Transverse colon (tissue), 4 donors: ENCODE data around the gene NUAK2. TPM values are rescaled to one million over a fixed set of nuclear protein-coding genes. Genes with fewer than 3 reads are reported as not detected.

ENCODE experiments used
- DNase-seq: peaks from one replicate; pipeline ENCODE4 v3.0.0-alpha.2; 2019
- H3K27ac ChIP-seq, 4 donors: fragments of 200-600 bp; sonication (generic); 2 replicates each; pipeline ENCODE4 v1.5.1; 2016 to 2018; ENCODE audit warnings: inconsistent platforms in 4 of 4
- H3K27me3 ChIP-seq: fragments of 200-600 bp; sonication (generic); 2 replicates; pipeline ENCODE4 v1.5.1; 2017; ENCODE audit warnings: inconsistent platforms
- H3K36me3 ChIP-seq, 4 donors: fragments of 200-600 bp; sonication (generic); 2 replicates each; pipeline ENCODE4 v1.5.1; 2017 to 2019; ENCODE audit warnings: inconsistent platforms in 4 of 4
- H3K4me1 ChIP-seq, 4 donors: fragments of 200-600 bp; sonication (generic); 2 replicates each; pipeline ENCODE4 v1.5.1; 2017 to 2020; ENCODE audit warnings: inconsistent platforms in 4 of 4
- H3K4me3 ChIP-seq, 4 donors: fragments of 200-600 bp; sonication (generic); 1 replicate in 1 of 4; 2 replicates in 3 of 4; pipeline versions ENCODE4 v1.5.1 to v1.6.1; 2017 to 2019; ENCODE audit warnings: inconsistent platforms in 4 of 4
- H3K9me3 ChIP-seq, 2 donors: fragments of 200-600 bp; sonication (generic); 2 replicates each; pipeline ENCODE4 v1.5.1; 2017 to 2019; ENCODE audit warnings: inconsistent platforms in 2 of 2
- CTCF ChIP-seq, 5 experiments: fragments of 200-600 bp in 3 of 5; fragments of 450-650 bp in 2 of 5; sonication (generic) in 3 of 5; IDR thresholded peaks; 1 replicate in 2 of 5; 2 replicates in 3 of 5; pipeline ENCODE4 v1.5.1; 2016 to 2017; ENCODE audit warnings: antibody characterized with exemption in 5 of 5, inconsistent platforms in 3 of 5, mild to moderate bottlenecking in 2 of 5, moderate library complexity in 1 of 5
- EP300 ChIP-seq: sonication (generic); formaldehyde crosslinking; IDR thresholded peaks from one replicate; pipeline ENCODE4 v1.6.1; 2017; ENCODE audit warnings: antibody characterized with exemption, low read depth
- POLR2A ChIP-seq: fragments of 450-650 bp; IDR thresholded peaks from one replicate; pipeline ENCODE4 v1.6.1; 2016; ENCODE audit warnings: antibody characterized with exemption, mild to moderate bottlenecking, moderate library complexity
- POLR2AphosphoS5 ChIP-seq, 3 donors: sonication (generic); formaldehyde crosslinking; IDR thresholded peaks; one replicate each; pipeline ENCODE4 v1.6.1; 2016; ENCODE audit warnings: antibody characterized with exemption in 3 of 3
- WGBS, 2 donors: methylation state at CpG; one replicate each; pipeline ENCODE4 v1.1.5; 2018; ENCODE audit warnings: low coverage in 1 of 2; 5-methylcytosine and 5-hydroxymethylcytosine counted together
- in situ Hi-C, 4 donors: fragments of 200-750 bp; cut with MboI; loops; one replicate each; pipeline versions ENCODE4 v1.15.0 to v1.15.1; 2017; ENCODE audit warnings: low sequenced_read_pairs in 3 of 4, low pct_ligation_motif_present in 1 of 4, low pct_unique_long_range_greater_than_20kb in 1 of 4
- intact Hi-C: fragments of 100-400 bp; cut with DNase I; formaldehyde crosslinking; loops from one replicate; pipeline ENCODE4 v1.15.1; 2023; ENCODE audit warnings: low total_unique reads
- total RNA-seq, 4 donors: library from RNA; depleted of rRNA; stranded (reverse); fragments of >200 nt; gene quantifications; one replicate each; pipeline ENCODE4 v1.1.0, GENCODE V29; 2016

Gene NUAK2
- total RNA-seq, 4 donors from 2014 or later: 12.5 to 46.8 (median 24.4) TPM

GRCh38 chr1:205294934-205295333 lies 26.6 kb downstream of the NUAK2 start:
- WGBS, 2 donors: 90% methylated on average over 5 of the region's 5 CpGs; no CpG with 5 or more reads in 1 of the 2 donors
- no peak for TF ChIP-seq POLR2AphosphoS5 (IDR thresholded peaks at IDR 0.05)
- no peak for TF ChIP-seq EP300
- TF ChIP-seq CTCF (IDR thresholded peaks at IDR 0.05): no peak
- no peak for TF ChIP-seq POLR2A
- H3K4me3 ChIP-seq: no peak overlapping the region
- no peak for DNase-seq
- H3K36me3 ChIP-seq: no peaks in the 10 kb centered on the region
- no peaks in the 10 kb centered on the region for H3K27me3 ChIP-seq
- no peaks in the 10 kb centered on the region for H3K9me3 ChIP-seq
- in situ Hi-C loops (no loop called here), intact Hi-C loops (no loop called here)
- H3K27ac ChIP-seq: peak overlapping the region; percentile 24 to 63 (median 38)
- H3K4me1 ChIP-seq: peaks cover 0 to 27% (median 9%) of the 10 kb centered on the region in 4 donors

GRCh38 chr1:205294175-205294917 lies 27.2 kb downstream of the NUAK2 start:
- Histone ChIP-seq H3K4me1 (peaks cover 0 to 27% (median 9%) of the 10 kb centered on the region in 4 donors), H3K27me3 (no peaks in the 10 kb centered on the region), H3K36me3 (no peaks in the 10 kb centered on the region), H3K4me3 (no peak overlapping the region), H3K9me3 (no peaks in the 10 kb centered on the region), H3K27ac (peak overlapping the region; percentile 24 to 63 (median 40))
- intact Hi-C loops: no loop called here
- in situ Hi-C loops: no loop called here
- no peak for DNase-seq
- 63% methylated on average over 6 of the region's 6 CpGs; no CpG with 5 or more reads in 1 of the 2 donors for WGBS, 2 donors
- no peak for TF ChIP-seq POLR2AphosphoS5 (IDR thresholded peaks at IDR 0.05)
- TF ChIP-seq CTCF (IDR thresholded peaks at IDR 0.05): no peak
- TF ChIP-seq POLR2A: no peak
- TF ChIP-seq EP300: no peak

- intact Hi-C loops: no loop called here
- WGBS, 2 donors: 80 to 96% methylated on average over 1 to 10 of the region's 10 CpGs
- H3K36me3 ChIP-seq: no peaks in the 10 kb centered on the region
- H3K27ac ChIP-seq: peak overlapping the region; percentile 24 to 63 (median 40)
- no peaks in the 10 kb centered on the region for H3K9me3 ChIP-seq
- H3K4me1 ChIP-seq: peaks cover 0 to 29% (median 9%) of the 10 kb centered on the region in 4 donors
- DNase-seq: no peak
- TF ChIP-seq POLR2A (no peak), CTCF (IDR thresholded peaks at IDR 0.05) (no peak), POLR2AphosphoS5 (IDR thresholded peaks at IDR 0.05) (no peak), EP300 (no peak)
- H3K27me3 ChIP-seq: no peaks in the 10 kb centered on the region
- in situ Hi-C loops: no loop called here
- no peak overlapping the region for H3K4me3 ChIP-seq
Measured at GRCh38 chr1:205293350-205294074, 28.0 kb downstream of the NUAK2 start.

GRCh38 chr1:205291596-205291995 lies 29.9 kb downstream of the NUAK2 start:
- intact Hi-C loops: no loop called here

More at GRCh38 chr1:205291596-205291995, 29.9 kb downstream of the NUAK2 start:
- no peaks in the 10 kb centered on the region for H3K27me3 ChIP-seq
- in situ Hi-C loops: no loop called here
- H3K36me3 ChIP-seq: no peaks in the 10 kb centered on the region
- WGBS, 2 donors: 91% methylated on average over 6 of the region's 6 CpGs; no CpG with 5 or more reads in 1 of the 2 donors
- no peak for DNase-seq
- H3K27ac ChIP-seq: no peak overlapping the region
- H3K4me1 ChIP-seq: peaks cover 4 to 45% (median 11%) of the 10 kb centered on the region in 4 donors
- no peak overlapping the region for H3K4me3 ChIP-seq
- TF ChIP-seq POLR2A (no peak), EP300 (no peak), POLR2AphosphoS5 (IDR thresholded peaks at IDR 0.05) (no peak), CTCF (IDR thresholded peaks at IDR 0.05) (no peak)
- H3K9me3 ChIP-seq: no peaks in the 10 kb centered on the region
